ENCODE results near the gene DNALI1.

DNA sequence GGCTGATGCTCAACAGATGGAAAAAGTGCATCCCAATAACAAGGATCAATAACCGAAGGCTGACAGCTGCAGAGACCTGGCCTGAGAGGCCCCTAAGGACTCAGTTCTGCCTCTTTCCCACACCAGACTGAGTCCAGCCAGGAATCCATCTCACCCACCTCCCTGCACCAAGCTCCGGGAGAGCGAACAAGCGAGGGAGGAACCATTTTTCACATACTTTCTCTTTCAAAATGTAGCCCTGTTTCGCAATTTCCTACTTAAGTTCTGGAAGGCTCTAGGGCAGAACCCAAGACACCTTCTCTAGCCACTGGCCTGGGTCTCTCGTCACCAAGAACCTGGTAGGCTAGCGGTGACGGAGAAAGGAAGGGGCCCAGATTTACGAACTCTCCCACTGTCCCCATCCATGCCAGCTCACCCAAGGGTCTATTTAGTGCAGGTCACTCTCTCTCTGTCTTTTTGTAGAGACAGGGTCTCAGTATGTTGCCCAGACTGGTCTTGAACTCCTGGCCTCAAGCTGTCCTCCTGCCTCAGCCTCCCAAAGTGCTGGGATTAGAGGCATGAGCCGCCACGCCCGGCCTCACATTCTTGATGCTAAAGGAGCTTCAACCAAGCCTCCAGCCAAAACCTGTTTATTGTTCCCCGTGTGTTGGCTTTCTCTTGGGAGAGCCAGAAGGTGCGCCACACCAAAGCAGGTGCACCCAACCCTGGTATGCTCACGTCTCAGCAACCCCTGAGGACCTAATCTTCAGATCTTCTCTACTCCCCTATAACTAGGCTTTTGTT is 49.9 kb downstream of the DNALI1 start:
- no peak for TF ChIP-seq CTCF (IDR thresholded peaks at IDR 0.05; ENCODE audit: poor library complexity)
- TF ChIP-seq EZH2 (IDR thresholded peaks at IDR 0.05; ENCODE audit: borderline replicate concordance) = no peak
- no peak for TF ChIP-seq EZH2phosphoT487 (IDR thresholded peaks at IDR 0.05; ENCODE audit: low read depth, severe bottlenecking, unreplicated experiment)

Measured in hepatocyte (in vitro differentiated cells).